ENCODE measurements around the gene USP20.
A peak's percentile ranks its signal among the peaks of the same experiment; 100 is the strongest.

Gene USP20

DNA sequence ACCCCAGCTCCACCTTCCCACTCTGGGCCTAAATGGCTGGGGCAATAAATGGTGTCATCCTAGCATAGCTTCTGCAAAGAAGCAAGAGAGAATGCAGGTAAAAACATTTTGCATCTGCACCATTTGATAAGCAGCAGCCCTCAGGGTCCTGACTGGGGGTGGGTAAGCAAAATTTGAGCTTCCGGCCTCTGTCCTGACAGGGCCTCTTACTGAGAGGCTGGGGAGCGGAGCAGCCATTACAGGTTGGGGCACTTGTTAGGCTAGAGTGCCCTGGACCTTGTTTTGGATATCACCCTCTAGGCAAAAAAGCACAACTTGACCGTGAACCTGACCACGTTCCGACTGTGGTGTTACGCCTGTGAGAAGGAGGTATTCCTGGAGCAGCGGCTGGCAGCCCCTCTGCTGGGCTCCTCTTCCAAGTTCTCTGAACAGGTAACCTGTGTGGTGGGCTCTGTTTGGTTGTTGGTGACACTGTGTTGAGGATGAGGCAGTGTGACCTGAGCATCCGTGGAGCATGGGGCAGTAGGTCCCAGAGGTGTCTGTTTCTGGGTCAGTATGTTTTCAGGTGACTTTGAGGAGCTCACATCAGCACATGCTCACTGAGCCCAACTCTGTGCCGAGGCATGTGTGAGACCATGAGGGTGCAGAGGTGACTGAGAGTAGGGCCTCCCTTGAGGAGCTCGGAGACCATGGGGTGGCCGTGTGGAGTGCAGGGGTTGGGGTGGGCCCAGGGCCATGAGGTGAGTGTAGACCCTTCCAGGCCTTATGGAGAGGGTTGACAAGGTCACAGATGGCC, 23.1 kb downstream of the USP20 start:
- DNase-seq, result no peak

GRCh38 chr9:129860653-129861446, 25.6 kb downstream of the USP20 start:
- peak; percentile 63 for DNase-seq

GRCh38 chr9:129861447-129861827, 26.2 kb downstream of the USP20 start:
- no peak for DNase-seq

- peak; percentile 92 for DNase-seq
Observed at GRCh38 chr9:129863059-129863690, 27.9 kb downstream of the USP20 start.

- DNase-seq, result peak; percentile 80
Observed at GRCh38 chr9:129864991-129865647, 29.9 kb downstream of the USP20 start.

DNA sequence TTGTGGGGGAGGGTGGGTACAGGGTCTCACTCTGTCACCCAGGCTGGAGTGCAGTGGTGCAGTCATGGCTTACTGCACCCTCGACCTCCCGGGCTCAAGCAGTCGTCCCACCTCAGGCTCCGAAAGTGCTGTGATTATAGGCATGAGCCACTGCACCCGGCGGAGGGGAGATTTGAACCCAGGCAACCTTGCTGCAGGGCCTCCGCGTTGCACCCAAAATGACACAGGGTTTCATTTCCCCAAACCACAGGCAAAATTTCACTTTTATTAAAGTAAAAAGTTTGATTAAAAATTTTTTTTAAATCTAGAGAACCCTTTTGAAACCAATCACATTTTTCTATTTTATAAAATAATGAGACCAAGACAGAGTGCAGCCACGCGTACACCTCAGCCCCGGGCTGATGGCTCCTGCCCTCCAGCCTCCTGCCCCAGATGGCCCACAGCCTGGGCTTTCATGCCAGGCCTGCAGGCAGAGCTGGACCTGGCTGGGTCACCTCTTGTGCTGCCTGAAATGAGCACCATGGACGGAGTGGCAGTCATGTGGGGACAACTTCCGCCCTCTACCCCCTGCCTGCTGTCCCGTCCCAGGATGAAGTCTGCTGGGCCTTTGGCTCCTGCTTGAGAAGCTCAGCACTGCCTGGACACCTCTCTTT, 30.5 kb downstream of the USP20 start:
- DNase-seq, result no peak

DNA sequence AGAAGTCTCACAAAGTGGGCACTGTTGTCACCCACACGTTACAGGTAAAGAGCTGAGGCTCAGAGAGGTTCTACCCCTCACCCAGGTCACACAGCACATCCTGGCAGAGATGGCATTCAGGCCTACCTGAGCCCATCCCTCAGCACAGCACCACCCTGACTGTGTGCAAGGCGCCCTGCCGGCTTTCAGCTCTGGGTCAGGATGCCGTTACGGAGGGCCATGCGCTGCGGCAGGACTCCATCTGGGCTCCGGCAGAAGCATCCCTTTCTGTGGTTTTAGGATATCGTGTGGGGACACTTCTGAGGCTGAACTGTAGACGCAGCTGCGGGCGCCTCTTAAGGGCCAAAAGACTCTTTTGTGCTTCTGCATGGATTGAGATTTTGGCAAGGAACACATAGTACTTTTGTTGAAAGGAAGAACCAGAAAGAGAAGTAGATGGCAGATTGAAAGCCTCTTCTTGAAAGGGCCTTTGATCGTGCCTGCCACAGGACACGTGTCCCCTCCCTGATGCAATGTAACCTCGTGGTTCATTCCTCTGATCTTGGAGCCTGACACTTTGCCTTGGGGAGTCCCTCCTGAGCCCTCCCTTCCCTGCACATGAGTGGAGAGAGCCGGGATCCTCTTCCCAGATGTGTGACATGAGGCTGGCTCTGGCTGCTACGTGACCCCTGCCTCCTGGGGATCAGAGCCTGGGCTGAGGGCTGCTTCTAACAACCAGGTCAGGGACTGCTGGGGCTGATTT, 31.3 kb downstream of the USP20 start:
- peak; percentile 36 for DNase-seq

- DNase-seq, result peak; percentile 34
Observed at GRCh38 chr9:129867136-129868022, 32.1 kb downstream of the USP20 start.

DNA sequence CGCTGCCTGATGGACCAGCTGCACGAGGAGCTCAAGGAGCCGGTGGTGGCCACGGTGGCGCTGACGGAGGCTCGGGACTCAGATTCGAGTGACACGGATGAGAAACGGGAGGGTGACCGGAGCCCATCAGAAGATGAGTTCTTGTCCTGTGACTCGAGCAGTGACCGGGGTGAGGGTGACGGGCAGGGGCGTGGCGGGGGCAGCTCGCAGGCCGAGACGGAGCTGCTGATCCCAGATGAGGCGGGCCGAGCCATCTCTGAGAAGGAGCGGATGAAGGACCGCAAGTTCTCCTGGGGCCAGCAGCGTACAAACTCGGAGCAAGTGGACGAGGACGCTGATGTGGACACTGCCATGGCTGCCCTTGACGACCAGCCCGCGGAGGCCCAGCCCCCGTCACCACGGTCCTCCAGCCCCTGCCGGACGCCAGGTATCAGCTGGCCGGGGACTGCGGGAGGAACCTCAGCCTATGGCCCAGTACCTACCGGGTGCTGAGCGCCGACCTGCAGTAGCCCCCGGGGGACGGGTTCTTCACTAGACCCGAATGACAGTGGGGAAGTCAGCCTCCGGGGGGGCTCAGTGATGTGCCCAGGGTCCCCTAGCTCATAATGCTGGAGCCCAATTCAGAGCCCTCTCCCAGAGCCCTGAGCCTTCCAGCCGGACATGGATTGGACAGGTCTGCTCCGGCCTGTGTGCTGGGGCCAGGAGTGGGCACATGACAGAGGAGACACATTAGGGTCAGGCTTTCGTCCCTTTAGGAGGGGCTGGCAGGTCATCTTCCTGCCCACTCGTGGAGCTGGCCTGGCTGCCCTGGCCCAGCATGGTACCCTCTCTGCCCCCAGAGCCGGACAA, 33.0 kb downstream of the USP20 start:
- no peak for DNase-seq

GRCh38 chr9:129868872-129869486, 33.7 kb downstream of the USP20 start:
- peak; percentile 93 for DNase-seq

- no peak for DNase-seq
Observed at GRCh38 chr9:129869585-129870501, 34.6 kb downstream of the USP20 start.

GRCh38 chr9:129871046-129871445, 35.8 kb downstream of the USP20 start:
- no peak for DNase-seq

- DNase-seq, result no peak
Observed at GRCh38 chr9:129873563-129874190, 38.4 kb downstream of the USP20 start.

- DNase-seq, result no peak
Observed at GRCh38 chr9:129874261-129875101, 39.2 kb downstream of the USP20 start.

DNA sequence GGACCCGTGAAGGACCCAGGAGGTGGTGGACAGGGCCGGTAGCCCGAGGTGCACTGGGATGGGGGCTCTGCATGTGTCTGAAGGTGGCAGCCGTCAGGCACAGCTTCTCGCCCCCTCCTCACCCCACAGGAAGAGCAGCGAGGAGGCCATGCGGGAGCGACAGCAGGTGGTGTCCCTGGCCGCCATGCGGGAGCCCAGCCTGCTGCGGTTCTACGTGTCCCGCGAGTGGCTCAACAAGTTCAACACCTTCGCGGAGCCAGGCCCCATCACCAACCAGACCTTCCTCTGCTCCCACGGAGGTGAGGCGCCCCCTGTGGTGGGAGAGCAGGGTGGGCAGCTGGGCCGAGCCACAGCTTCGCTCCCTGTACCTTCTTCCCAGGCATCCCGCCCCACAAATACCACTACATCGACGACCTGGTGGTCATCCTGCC, 39.9 kb downstream of the USP20 start:
- no peak for DNase-seq

DNA sequence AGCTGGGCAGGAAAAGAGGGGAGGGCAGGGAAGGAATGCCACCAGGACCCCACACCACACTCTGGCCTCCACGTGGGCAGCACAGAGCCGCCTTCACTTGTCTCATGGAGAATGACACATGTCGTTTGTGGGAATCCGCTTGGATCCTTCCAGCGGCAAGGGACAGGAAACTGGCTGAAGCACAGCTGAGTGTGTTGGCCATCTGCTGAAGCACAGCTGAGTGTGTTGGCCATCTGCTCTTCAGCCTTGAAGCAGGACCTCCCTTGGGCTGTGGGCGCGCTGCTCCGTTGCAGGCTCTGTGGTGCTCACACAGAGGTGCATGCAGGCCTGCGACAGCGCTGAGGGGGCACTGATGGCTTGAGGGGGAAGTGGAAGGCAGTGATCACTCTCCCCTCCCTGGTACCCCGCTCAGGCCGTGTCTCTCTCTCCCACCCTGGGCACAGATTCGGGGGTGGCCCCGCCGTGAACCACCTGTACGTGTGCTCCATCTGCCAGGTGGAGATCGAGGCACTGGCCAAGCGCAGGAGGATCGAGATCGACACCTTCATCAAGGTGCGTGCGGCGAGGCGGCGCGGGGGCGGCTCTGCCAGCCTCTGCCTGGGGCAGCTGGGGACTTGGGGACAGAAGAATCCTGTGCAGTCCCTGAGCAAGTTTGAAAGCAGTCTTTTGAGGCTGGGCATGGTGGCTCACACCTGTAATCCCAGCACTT, 40.6 kb downstream of the USP20 start:
- no peak for DNase-seq
